Nephron progenitor cell (in vitro differentiated cells): ENCODE results near the gene LRRC7.
"Not testable (repeated sequence)": the region's sequence is repeated elsewhere in the genome, so short reads cannot be mapped to it uniquely, and the experiment has no call there.

Experiments used
- DNase-seq: peaks from one replicate; pipeline ENCODE4 v3.0.0; 2021
- H3K27ac Mint-ChIP-seq: 2 replicates; pipeline ENCODE4 v1.8.0; 2021; ENCODE audit warnings: mild to moderate bottlenecking, moderate library complexity, mixed read lengths
- H3K27me3 Mint-ChIP-seq: 2 replicates; pipeline ENCODE4 v1.8.0; 2021; ENCODE audit warnings: mild to moderate bottlenecking, low read depth, mixed read lengths; ENCODE audit not compliant: poor library complexity
- H3K36me3 Mint-ChIP-seq: 2 replicates; pipeline ENCODE4 v1.8.0; 2021; ENCODE audit warnings: low read depth, mixed read lengths
- H3K4me1 Mint-ChIP-seq: 2 replicates; pipeline ENCODE4 v1.8.0; 2021; ENCODE audit warnings: mixed read lengths
- H3K4me3 Mint-ChIP-seq: 2 replicates; pipeline ENCODE4 v1.8.0; 2021; ENCODE audit warnings: mild to moderate bottlenecking, moderate library complexity, mixed read lengths
- H3K9me3 Mint-ChIP-seq: 2 replicates; pipeline ENCODE4 v1.8.0; 2021; ENCODE audit warnings: mild to moderate bottlenecking, moderate library complexity, mixed read lengths
- TF ChIP-seq, protein P1 (sequence below): fragments of 200-600 bp; sonication (generic); IDR thresholded peaks from 2 replicates; pipeline ENCODE4 v1.5.0; 2021; ENCODE audit warnings: antibody characterized with exemption

LRRC7 gene

DNA sequence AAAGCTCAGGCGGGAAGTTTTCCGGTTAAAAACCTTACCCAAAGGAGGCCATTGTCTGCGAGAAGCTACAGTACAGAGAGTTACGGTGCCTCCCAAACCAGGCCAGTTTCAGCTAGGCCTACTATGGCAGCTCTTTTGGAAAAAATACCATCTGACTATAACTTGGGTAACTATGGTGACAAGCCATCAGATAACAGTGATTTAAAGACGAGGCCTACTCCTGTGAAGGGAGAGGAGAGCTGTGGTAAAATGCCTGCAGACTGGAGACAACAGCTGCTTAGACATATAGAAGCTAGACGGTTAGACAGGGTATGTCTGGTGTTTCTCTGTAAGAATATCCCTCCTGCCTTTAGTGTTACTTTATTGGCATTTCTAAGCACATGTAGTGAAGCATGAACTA, 471.8 kb downstream of the LRRC7 start:
- H3K4me3 Mint-ChIP-seq, result no peak overlapping the region
- no peak overlapping the region for H3K27ac Mint-ChIP-seq
- no peaks in the 10 kb centered on the region for H3K36me3 Mint-ChIP-seq
- no peak for DNase-seq
- no peaks in the 10 kb centered on the region for H3K9me3 Mint-ChIP-seq
- H3K27me3 Mint-ChIP-seq, result peaks cover 2% of the 10 kb centered on the region
- H3K4me1 Mint-ChIP-seq, result no peaks in the 10 kb centered on the region
- TF ChIP-seq, protein P1, sequence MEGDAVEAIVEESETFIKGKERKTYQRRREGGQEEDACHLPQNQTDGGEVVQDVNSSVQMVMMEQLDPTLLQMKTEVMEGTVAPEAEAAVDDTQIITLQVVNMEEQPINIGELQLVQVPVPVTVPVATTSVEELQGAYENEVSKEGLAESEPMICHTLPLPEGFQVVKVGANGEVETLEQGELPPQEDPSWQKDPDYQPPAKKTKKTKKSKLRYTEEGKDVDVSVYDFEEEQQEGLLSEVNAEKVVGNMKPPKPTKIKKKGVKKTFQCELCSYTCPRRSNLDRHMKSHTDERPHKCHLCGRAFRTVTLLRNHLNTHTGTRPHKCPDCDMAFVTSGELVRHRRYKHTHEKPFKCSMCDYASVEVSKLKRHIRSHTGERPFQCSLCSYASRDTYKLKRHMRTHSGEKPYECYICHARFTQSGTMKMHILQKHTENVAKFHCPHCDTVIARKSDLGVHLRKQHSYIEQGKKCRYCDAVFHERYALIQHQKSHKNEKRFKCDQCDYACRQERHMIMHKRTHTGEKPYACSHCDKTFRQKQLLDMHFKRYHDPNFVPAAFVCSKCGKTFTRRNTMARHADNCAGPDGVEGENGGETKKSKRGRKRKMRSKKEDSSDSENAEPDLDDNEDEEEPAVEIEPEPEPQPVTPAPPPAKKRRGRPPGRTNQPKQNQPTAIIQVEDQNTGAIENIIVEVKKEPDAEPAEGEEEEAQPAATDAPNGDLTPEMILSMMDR, result no peak

- no peaks in the 10 kb centered on the region for H3K36me3 Mint-ChIP-seq
- TF ChIP-seq, protein P1, result no peak
- DNase-seq, result no peak
- no peak overlapping the region for H3K4me3 Mint-ChIP-seq
- H3K27me3 Mint-ChIP-seq, result peaks cover 7% of the 10 kb centered on the region
- no peaks in the 10 kb centered on the region for H3K9me3 Mint-ChIP-seq
- no peaks in the 10 kb centered on the region for H3K4me1 Mint-ChIP-seq
- no peak overlapping the region for H3K27ac Mint-ChIP-seq
Measured at GRCh38 chr1:70041317-70042045, 473.8 kb downstream of the LRRC7 start.

DNA sequence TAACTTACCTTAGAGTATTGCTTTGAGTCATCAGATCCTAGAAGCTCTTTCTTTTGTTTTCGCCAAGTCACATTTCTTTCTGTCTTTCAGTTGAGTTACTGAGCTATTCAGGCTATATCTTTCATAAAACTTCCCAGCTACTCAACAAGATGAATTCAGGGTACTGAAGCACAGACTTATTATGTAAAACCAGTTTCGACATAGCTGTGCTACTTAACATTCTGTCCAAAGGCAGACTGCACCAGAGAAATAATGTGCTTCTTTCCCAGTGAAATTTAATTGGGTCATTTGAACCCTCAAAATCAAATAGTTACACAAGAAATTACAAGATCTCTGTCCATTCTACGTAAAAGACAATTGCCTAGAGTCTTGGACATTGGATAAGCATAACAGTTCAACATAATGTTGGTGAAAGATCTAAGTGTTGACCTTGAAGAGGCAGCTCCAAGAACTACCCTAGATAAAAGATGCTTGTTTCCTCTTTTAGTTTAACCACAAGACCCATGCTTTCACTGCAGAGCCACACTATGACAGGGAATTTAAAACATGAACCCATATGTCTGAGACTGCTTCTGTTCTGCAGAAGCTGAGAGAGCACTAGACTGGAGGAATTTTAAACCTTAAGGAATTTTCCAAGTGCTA, 474.5 kb downstream of the LRRC7 start:
- no peaks in the 10 kb centered on the region for H3K4me1 Mint-ChIP-seq
- no peaks in the 10 kb centered on the region for H3K36me3 Mint-ChIP-seq
- no peak for DNase-seq
- H3K4me3 Mint-ChIP-seq, result no peak overlapping the region
- H3K9me3 Mint-ChIP-seq, result no peaks in the 10 kb centered on the region
- no peak overlapping the region for H3K27ac Mint-ChIP-seq
- peaks cover 7% of the 10 kb centered on the region for H3K27me3 Mint-ChIP-seq
- TF ChIP-seq, protein P1, result no peak

- no peaks in the 10 kb centered on the region for H3K9me3 Mint-ChIP-seq
- no peak overlapping the region for H3K27ac Mint-ChIP-seq
- no peaks in the 10 kb centered on the region for H3K36me3 Mint-ChIP-seq
- no peak overlapping the region for H3K4me3 Mint-ChIP-seq
- TF ChIP-seq, protein P1, result no peak
- H3K4me1 Mint-ChIP-seq, result no peaks in the 10 kb centered on the region
- H3K27me3 Mint-ChIP-seq, result peaks cover 5% of the 10 kb centered on the region
- DNase-seq, result no peak
Measured at GRCh38 chr1:70043804-70044203, 476.1 kb downstream of the LRRC7 start.

GRCh38 chr1:70044832-70045231, 477.1 kb downstream of the LRRC7 start:
- TF ChIP-seq, protein P1, result no peak
- DNase-seq, result no peak
- Mint-ChIP-seq H3K27ac (no peak overlapping the region), H3K4me3 (no peak overlapping the region), H3K4me1 (no peaks in the 10 kb centered on the region), H3K36me3 (no peaks in the 10 kb centered on the region), H3K9me3 (no peaks in the 10 kb centered on the region), H3K27me3 (peaks cover 5% of the 10 kb centered on the region)

DNA sequence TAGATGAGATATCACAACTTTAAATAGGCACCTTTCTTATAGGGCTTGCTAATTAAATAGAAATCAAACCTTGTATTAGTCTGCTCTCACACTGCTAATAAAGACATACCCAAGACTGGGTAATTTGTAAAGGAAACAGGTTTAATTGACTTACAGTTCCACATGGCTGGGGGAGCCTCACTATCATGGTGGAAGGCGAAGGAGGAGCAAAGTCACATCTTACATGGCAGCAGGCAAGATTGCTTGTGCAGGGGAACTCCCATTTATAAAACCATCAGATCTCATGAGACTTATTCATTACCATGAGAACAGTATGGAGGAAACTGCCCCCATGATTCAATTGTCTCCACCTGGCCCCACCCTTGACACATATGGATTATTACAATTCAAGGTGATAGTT, 477.9 kb downstream of the LRRC7 start:
- not testable (repeated sequence) for H3K27ac Mint-ChIP-seq, H3K27me3 Mint-ChIP-seq, DNase-seq, H3K9me3 Mint-ChIP-seq, H3K4me3 Mint-ChIP-seq, H3K4me1 Mint-ChIP-seq, H3K36me3 Mint-ChIP-seq
